Retina (tissue), 1 donor: ENCODE measurements around the gene COX6A1.
"Not testable (repeated sequence)": the region's sequence is repeated elsewhere in the genome, so short reads cannot be mapped to it uniquely, and the experiment has no call there.

ENCODE experiments used
- DNase-seq: peaks from one replicate; pipeline ENCODE4 v3.0.0-alpha.2; 2016

The COX6A1 gene

GRCh38 chr12:120428597-120429229 lies 9.2 kb upstream of the COX6A1 start:
- DNase-seq, result no peak

GRCh38 chr12:120429368-120429767 lies 8.5 kb upstream of the COX6A1 start:
- no peak for DNase-seq

- DNase-seq, result no peak
These were observed 5.0 kb upstream of the COX6A1 start for GRCh38 chr12:120432772-120433525.

- DNase-seq, result no peak
These were observed 734 bp downstream of the COX6A1 start for GRCh38 chr12:120438495-120439198.

- peak; percentile 42 for DNase-seq
These were observed 1.8 kb downstream of the COX6A1 start for GRCh38 chr12:120439646-120440247.

- no peak for DNase-seq
These were observed 6.8 kb downstream of the COX6A1 start for GRCh38 chr12:120444676-120445075.

GRCh38 chr12:120445911-120446843 lies 8.3 kb downstream of the COX6A1 start, which contains the start of the genes GATC and TRIAP1:
Gene GATC (plus strand): TSS chr12:120446444. CDS start chr12:120446481, 37 bp downstream.
Gene TRIAP1 (minus strand): TSS chr12:120446384. CDS start chr12:120446372, 12 bp downstream.
- peak; percentile 99 for DNase-seq

GRCh38 chr12:120446844-120447178 lies 8.9 kb downstream of the COX6A1 start:
- DNase-seq, result not testable (repeated sequence)

- no peak for DNase-seq
These were observed 10.1 kb downstream of the COX6A1 start for GRCh38 chr12:120447992-120448391.

- not testable (repeated sequence) for DNase-seq
These were observed 14.6 kb downstream of the COX6A1 start for GRCh38 chr12:120452524-120452923.

- no peak for DNase-seq
These were observed 15.3 kb downstream of the COX6A1 start for GRCh38 chr12:120453060-120453750.

- DNase-seq, result no peak
These were observed 16.1 kb downstream of the COX6A1 start for GRCh38 chr12:120453977-120454376.

GRCh38 chr12:120455302-120455701 lies 17.4 kb downstream of the COX6A1 start:
- DNase-seq, result no peak

- DNase-seq, result no peak
These were observed 19.2 kb downstream of the COX6A1 start for GRCh38 chr12:120457133-120457532.

- no peak for DNase-seq
These were observed 22.2 kb downstream of the COX6A1 start for GRCh38 chr12:120460157-120460556.

- no peak for DNase-seq
These were observed 24.3 kb downstream of the COX6A1 start for GRCh38 chr12:120462099-120462640.

GRCh38 chr12:120463712-120464111 lies 25.8 kb downstream of the COX6A1 start:
- DNase-seq, result no peak

- no peak for DNase-seq
These were observed 27.8 kb downstream of the COX6A1 start for GRCh38 chr12:120465756-120466155.

GRCh38 chr12:120466560-120467315 lies 28.8 kb downstream of the COX6A1 start:
- peak; percentile 70 for DNase-seq

- no peak for DNase-seq
These were observed 29.5 kb downstream of the COX6A1 start for GRCh38 chr12:120467439-120467838.
